Measurements from ENCODE around the gene C14orf132.

C14orf132 gene

DNA sequence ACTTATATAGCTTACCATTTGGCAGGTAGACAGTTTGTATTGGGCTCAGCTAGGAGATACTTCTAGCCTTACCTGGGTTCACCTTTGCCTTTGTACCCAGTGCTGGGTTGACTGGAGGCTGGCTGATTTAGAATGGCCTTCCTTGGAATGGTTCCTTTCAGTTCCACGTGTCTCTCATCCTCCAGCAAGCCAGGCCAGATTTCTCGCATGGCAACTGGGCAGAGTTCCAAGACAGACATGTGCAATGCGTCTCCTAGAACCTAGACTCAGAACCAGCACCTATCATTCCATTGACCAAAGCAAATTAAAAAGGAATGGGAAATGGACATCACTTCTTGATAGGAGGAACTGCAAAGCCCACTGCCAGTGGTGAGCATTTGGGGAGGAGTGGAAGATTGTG, 86.4 kb downstream of the C14orf132 start:
- no peak for DNase-seq

DNA sequence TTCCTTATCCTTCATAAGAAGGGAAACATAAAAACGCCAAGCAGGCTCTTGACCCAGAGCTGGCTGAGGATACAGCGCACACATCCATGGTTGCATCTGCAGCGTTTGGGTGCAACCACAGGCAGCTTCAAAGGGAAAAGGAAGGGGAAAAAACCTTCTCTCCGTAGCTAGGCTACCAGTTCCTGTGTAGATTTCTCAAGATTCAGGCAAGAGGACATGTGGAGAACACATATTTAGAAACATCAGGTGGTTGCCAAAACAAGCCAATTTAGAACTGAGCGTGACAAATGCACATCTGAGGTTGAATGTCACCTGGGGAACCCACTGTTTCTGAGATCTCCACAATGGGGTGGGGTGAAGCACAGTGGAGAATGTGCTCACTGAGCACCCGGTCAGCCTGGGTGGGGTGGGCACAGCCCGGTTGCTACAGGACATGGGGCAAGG, 87.2 kb downstream of the C14orf132 start:
- no peak for DNase-seq

DNA sequence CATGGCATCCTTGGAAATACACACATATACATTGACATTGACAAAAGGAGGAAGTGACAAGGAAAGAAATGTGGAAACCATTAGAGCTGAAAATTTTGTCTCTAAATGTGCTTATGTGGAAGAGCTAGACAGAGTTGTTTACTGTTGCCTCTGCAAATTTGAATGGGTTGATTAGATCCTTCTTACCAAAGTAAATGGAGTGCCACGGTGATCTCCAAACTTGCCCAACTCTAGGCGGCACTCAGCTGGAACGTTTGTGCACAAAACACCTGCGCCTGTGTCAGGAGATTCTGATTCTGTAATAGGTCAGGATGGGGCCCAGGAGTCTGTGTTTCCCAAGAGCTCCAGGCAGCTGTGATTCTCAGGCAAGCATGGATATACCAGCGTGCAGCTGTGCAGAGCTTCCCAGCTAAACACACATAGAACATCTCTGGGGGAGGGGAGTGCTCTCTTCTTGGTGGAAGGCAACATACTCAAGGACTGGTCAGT, 87.7 kb downstream of the C14orf132 start:
- DNase-seq, result no peak

DNA sequence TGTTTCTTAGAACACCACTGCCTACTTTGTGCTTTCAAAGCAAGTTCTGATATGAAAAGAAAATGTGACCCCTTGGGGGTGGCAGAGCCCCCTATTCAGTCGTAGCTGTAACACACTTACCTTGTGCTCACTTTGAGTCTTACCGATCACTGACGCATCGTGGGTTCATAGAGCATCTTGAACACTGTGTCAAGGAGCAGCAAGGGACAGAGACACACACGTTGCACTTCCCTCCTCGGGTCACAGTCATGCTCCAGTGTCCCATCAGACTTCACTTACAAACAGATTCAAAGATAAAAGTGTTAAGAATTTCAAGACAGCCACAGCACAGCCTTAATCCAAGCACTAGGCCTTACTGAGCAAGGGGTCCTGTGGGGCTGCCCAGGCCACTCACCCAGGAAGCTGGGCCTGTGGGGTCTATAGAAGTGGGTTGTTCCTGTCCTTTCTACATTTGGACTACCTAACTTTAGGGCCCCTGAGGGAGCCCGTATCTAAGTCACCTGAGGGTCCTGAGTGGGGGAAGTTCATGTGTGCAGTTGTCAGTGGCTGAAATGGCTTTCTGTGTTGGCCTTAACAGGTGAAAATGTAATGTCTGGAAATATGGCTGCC, 90.1 kb downstream of the C14orf132 start:
- no peak for DNase-seq

- no peak for DNase-seq
Observed at GRCh38 chr14:96130391-96130790, 91.2 kb downstream of the C14orf132 start.

DNA sequence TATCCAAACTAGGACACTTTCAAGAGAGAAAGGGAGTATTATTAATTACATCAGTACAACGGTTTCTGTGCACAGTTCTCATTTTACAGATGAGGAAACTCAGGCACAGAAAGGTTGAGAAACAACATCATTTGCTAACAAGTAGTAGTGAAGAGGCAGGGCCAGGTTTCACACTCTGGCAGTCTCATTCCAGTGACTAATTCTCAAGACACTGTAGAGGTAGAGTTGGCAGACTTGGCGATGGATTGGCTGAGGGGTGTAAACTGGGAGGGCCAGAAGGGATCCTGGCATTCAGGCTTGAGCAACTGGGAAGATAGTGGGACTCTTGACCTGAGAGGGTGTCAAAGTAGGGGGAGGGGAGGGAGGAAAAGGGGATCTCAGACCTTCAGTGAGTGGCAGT, 91.7 kb downstream of the C14orf132 start:
- DNase-seq, result no peak

GRCh38 chr14:96131836-96132235, 92.7 kb downstream of the C14orf132 start:
- DNase-seq, result no peak

DNA sequence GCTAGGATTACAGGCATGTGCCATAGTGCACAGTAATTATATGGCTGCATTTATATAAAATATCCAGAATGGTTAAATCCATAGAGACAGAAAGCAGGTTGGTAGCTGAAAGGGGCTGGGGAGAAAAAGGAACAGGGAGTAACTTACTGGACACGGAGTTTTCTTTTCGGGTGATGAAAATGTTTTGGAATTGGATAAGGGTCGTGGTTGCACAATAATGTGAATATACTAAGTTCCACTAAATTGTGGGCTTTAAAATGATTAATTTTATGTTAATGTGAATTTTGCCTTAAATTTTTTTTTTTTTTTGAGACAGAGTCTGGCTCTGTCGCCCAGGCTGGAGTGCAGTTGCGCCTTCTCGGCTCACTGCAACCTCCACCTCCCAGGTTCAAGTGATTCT, 95.3 kb downstream of the C14orf132 start:
- DNase-seq, result no peak

- DNase-seq, result no peak
Observed at GRCh38 chr14:96135285-96135684, 96.1 kb downstream of the C14orf132 start.

DNA sequence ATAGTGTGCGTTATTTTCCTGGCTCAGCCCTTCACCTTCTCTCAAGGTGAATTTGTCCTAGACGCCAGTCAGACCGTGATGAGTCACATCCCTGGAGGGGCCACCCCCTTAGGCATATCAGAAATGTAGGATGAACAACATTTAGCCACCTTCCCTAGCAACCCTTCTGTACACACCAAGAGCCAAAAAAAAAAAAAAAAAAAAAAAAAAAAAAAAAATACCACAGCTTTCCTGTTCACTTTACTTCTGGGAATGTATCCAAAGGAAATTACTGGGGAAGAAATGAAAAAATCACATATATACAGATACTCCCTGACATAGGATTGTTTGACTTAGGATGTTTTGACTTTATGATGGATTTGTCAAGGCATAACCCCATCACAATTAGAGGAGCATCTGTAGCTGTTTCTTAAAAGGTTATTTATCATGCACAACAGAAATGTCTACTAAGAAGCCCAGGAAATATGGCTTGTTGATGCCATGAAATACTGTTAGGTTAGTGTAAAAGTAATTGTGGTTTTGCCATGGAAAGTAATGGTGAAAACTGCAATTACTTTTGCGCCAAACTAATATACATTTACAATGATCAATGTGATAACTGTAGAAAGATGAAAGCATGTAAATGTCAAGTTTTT, 97.3 kb downstream of the C14orf132 start:
- no peak for DNase-seq

DNA sequence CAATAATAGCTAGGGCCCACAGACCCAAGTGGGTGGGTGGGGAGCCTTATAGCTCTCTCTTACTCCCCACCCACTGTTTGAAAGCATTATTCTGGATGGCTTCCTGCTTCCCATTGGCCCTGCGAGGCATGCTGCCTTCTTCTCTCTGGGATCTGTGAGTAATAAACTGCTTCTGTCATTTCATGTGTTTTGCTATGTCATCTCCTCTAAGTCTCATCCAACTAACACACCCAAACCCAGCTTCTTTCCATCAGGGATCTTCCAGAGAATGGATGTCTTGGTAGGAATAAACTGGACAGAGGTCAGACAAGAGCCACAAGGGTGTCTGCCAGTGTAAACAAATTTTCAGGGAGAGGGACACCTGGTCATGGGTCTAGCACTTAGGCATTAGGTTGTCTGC, 99.1 kb downstream of the C14orf132 start:
- no peak for DNase-seq

- no peak for DNase-seq
Observed at GRCh38 chr14:96139169-96139568, 100.0 kb downstream of the C14orf132 start.

- DNase-seq, result no peak
Observed at GRCh38 chr14:96139879-96140278, 100.7 kb downstream of the C14orf132 start.

DNA sequence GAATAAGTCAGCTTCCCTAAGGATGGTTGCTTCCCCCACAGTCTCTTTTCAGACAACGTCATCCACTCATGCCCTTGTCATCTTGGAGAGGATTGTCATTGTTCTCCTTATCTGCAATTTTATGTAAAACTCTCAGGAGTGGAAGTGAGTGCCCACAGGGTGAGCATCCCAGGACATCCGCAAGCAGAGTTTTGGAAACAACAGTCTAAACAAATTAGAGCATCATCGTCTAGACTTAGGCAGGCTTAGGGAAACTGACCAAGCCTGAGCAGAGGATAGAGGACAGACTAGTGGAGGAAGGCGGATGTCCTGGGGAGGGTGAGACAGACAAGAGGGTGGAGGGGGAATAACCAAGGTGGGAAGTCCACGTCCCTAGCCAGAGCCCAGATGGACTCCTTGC, 101.8 kb downstream of the C14orf132 start:
- no peak for DNase-seq
